GM18517 (cell line): Measurements from ENCODE around the gene CCRL2.

ENCODE experiments used
- ATAC-seq: cut with Tn5 transposase; IDR thresholded peaks from one replicate; pipeline ENCODE4 v1.9.1; 2021; ENCODE audit warnings: mild to moderate bottlenecking, moderate library complexity; ENCODE audit not compliant: unreplicated experiment

CCRL2 gene

DNA sequence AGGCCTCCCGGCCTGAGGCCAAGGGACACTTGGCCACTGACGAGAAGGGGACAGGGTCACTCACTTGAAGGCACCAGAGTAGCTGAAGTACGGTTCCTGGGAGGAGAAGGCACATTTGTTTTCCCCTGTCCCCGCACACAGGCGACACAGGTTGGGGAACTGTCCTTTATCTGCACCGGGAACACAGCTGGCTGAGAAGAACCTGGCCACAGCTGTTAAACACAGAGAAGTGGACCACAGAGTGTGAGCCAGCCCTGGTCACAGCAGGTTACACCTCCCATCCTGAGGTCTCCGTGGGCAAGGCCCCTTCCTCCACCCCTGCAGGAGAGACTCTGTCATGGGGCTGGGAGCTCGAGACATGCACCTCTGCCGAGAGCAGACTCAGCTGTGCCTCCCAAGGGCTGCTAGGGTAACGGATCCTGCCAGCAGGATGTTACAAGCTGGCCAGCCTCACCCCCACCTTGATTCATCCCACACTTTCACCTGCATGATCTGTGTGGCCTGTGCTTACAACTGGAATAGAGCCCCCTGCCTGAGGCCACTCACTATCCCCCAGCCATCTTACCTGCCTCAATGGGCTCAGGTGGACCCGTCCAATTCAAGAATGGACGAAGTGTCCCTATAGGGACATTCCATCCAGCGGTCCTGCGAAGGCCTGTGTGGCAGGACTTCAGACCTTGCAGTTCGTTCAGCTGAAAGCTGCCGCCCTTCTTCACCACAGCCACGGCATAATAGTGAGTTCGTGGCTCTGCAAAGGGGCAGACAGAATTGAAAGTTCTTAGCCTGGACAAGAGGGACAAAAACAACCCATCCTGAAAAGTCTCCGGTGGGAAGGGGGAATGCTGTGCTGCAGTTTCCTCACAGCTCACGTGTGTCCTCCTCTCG lies 48.4 kb downstream of the CCRL2 start:
- ATAC-seq = no peak

GRCh38 chr3:46456118-46456517 lies 49.1 kb downstream of the CCRL2 start:
- no peak for ATAC-seq
